Neural progenitor cell (in vitro differentiated cells): ENCODE results near the gene ZNF48. TPM values are rescaled to one million over a fixed set of nuclear protein-coding genes. Genes with fewer than 3 reads are reported as not detected.
A peak's percentile ranks its signal among the peaks of the same experiment; 100 is the strongest.

Experiments used
- DNase-seq: peaks from one replicate; pipeline ENCODE4 v3.0.0-alpha.2; 2016; ENCODE audit warnings: low spot score
- H2AFZ ChIP-seq: fragments of 200-600 bp; sonication (generic); replicated peaks from 2 replicates; pipeline ENCODE4 v1.6.1; 2016; ENCODE audit warnings: antibody characterized with exemption
- H3F3A ChIP-seq: fragments of 200-600 bp; sonication (generic); 2 replicates; pipeline ENCODE4 v1.6.1; 2016; ENCODE audit warnings: antibody characterized with exemption, low read depth
- H3K27ac ChIP-seq: fragments of 200-600 bp; sonication (generic); 2 replicates; pipeline ENCODE4 v1.5.1; 2016; ENCODE audit warnings: mild to moderate bottlenecking
- H3K27me3 ChIP-seq: fragments of 200-600 bp; sonication (generic); 2 replicates; pipeline ENCODE4 v1.6.1; 2016; ENCODE audit warnings: mild to moderate bottlenecking, moderate library complexity
- H3K36me3 ChIP-seq: fragments of 200-600 bp; sonication (generic); 2 replicates; pipeline ENCODE4 v1.5.1; 2016
- H3K4me1 ChIP-seq: fragments of 200-600 bp; sonication (generic); 2 replicates; pipeline ENCODE4 v1.6.1; 2016; ENCODE audit warnings: mixed run types
- H3K4me2 ChIP-seq: fragments of 200-600 bp; sonication (generic); 2 replicates; pipeline ENCODE4 v1.6.1; 2016
- H3K4me3 ChIP-seq: fragments of 200-600 bp; sonication (generic); 2 replicates; pipeline ENCODE4 v1.5.1; 2016
- H3K79me2 ChIP-seq: fragments of 200-600 bp; sonication (generic); 2 replicates; pipeline ENCODE4 v1.6.1; 2016; ENCODE audit warnings: low read depth
- H3K9ac ChIP-seq: fragments of 200-600 bp; sonication (generic); 2 replicates; pipeline ENCODE4 v1.6.1; 2016
- H3K9me3 ChIP-seq: fragments of 200-600 bp; sonication (generic); 2 replicates; pipeline ENCODE4 v1.5.1; 2016; ENCODE audit warnings: low read depth
- H4K20me1 ChIP-seq: fragments of 200-600 bp; sonication (generic); 2 replicates; pipeline ENCODE4 v1.6.1; 2016; ENCODE audit warnings: low read depth
- H3K27ac Mint-ChIP-seq: 3 replicates; pipeline ENCODE4 v1.8.0; 2021; ENCODE audit warnings: mixed read lengths
- H3K27me3 Mint-ChIP-seq: 2 replicates; pipeline ENCODE4 v1.8.0; 2022; ENCODE audit warnings: low read depth, mild to moderate bottlenecking, inconsistent platforms, moderate library complexity, mixed read lengths; ENCODE audit not compliant: insufficient read depth
- H3K36me3 Mint-ChIP-seq: 3 replicates; pipeline ENCODE4 v1.8.0; 2021; ENCODE audit warnings: mixed read lengths
- H3K4me1 Mint-ChIP-seq: 3 replicates; pipeline ENCODE4 v1.8.0; 2021; ENCODE audit warnings: mixed read lengths
- H3K4me3 Mint-ChIP-seq: 3 replicates; pipeline ENCODE4 v1.8.0; 2021; ENCODE audit warnings: mild to moderate bottlenecking, moderate library complexity, mixed read lengths
- H3K9me3 Mint-ChIP-seq: 3 replicates; pipeline ENCODE4 v1.8.0; 2020; ENCODE audit warnings: mixed read lengths
- EZH2 ChIP-seq: fragments of 200-600 bp; sonication (generic); IDR thresholded peaks from 2 replicates; pipeline ENCODE4 v1.6.1; 2017; ENCODE audit warnings: antibody characterized with exemption, mild to moderate bottlenecking, moderate library complexity
- EZH2phosphoT487 ChIP-seq: fragments of 200-600 bp; sonication (generic); IDR thresholded peaks from 2 replicates; pipeline ENCODE4 v1.6.1; 2017; ENCODE audit warnings: antibody characterized with exemption
- total RNA-seq: library from RNA; depleted of rRNA; stranded (reverse); fragments of >200 nt; gene quantifications from 2 replicates; pipeline ENCODE4 v1.2.3, GENCODE V29; 2015; ENCODE audit warnings: low replicate concordance
- TF ChIP-seq, protein P1 (sequence below): fragments of 200-600 bp; sonication (generic); IDR thresholded peaks from 2 replicates; pipeline ENCODE4 v1.5.1; 2017; ENCODE audit warnings: antibody characterized with exemption, mild to moderate bottlenecking

ZNF48 gene
- total RNA-seq, 1 donor from 2014 or later, result 39.3 TPM

DNA sequence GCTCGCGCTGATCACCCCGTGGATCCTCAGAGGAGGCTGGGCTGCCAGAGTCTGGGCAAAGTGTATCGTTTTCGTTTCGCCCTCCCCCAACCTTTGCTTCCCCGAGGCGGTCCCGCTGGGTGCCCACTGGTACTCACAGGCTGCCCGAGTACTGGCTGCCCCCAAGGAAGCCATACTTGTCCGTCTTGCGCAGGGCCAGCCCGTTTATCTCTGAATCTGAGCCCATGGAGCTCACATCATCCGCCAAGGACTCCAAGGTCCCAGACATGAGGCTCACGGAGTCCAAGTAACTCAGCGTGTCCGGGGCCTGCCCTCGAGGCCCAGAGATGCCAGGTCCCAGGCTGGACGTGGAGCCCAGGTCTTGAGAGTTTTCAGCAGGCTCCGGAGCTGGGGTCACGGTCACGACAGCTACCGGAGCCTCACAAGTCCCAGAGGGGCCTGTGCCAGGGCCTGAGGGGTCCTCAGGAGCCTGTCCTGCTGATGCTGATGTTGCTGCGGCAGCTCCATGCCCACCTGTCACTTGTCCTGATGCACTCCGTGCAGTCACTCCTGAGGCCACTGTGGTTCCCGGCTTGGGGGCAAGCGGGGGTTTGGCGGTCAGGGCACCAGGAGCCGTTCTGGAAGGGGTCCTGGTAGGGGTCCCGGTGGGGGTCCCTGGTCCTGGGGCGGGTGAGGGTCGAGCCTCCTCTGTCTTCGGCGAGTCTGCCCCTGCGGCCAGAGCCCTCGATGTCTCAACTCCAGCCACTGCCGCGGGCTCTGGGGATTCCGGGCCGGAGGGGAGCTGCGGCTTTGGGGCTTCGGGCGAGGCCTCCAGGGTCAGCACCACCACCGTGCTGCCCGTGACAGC is 25.9 kb upstream of the ZNF48 start:
- peak; percentile 73 for DNase-seq
- peaks cover 42% of the 10 kb centered on the region for H3K4me1 Mint-ChIP-seq

DNA sequence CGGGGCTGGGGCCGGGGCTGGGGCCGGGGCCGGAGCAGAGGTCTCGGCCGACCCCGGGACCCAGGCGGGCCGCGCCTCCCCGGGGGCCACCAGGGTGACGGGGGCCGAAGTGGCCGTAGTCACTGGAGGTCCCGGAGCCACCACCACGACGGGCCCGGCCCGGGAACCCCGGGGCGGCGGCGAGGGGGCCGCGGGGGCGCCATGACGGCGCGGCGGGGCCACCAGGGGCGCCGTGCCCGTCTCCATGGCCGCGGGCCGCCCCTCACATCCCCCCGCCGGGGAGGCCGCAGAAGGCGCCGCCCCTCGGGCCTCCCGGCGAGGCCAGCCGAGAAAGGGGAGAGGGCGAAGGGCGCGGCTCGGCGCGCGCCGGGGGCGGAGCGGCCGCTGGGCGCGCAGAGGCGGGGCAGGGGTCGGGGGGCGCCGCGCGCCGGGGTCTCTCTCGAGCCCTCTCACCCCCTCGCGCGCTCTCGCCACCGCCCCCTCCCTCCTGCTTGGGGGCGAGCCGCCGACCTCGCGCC is 25.2 kb upstream of the ZNF48 start:
- Histone ChIP-seq H3K9ac (peak overlapping the region; percentile 59), H3K4me1 (peaks cover 20% of the 10 kb centered on the region), H3K9me3 (no peaks in the 10 kb centered on the region), H3K4me3 (peak overlapping the region; percentile 95), H4K20me1 (peaks cover 28% of the 10 kb centered on the region), H3K27ac (no peak overlapping the region), H2AFZ (no peak overlapping the region), H3K79me2 (peaks cover 48% of the 10 kb centered on the region), H3F3A (peaks cover 19% of the 10 kb centered on the region), H3K27me3 (no peaks in the 10 kb centered on the region), H3K36me3 (no peaks in the 10 kb centered on the region), H3K4me2 (peak overlapping the region; percentile 91)
- Mint-ChIP-seq H3K27me3 (peaks cover 3% of the 10 kb centered on the region), H3K4me1 (peaks cover 42% of the 10 kb centered on the region), H3K36me3 (peaks cover 14% of the 10 kb centered on the region), H3K9me3 (no peaks in the 10 kb centered on the region), H3K27ac (no peak overlapping the region), H3K4me3 (peak overlapping the region; percentile 86)
- no peak for TF ChIP-seq EZH2phosphoT487
- no peak for TF ChIP-seq EZH2
- TF ChIP-seq, protein P1, sequence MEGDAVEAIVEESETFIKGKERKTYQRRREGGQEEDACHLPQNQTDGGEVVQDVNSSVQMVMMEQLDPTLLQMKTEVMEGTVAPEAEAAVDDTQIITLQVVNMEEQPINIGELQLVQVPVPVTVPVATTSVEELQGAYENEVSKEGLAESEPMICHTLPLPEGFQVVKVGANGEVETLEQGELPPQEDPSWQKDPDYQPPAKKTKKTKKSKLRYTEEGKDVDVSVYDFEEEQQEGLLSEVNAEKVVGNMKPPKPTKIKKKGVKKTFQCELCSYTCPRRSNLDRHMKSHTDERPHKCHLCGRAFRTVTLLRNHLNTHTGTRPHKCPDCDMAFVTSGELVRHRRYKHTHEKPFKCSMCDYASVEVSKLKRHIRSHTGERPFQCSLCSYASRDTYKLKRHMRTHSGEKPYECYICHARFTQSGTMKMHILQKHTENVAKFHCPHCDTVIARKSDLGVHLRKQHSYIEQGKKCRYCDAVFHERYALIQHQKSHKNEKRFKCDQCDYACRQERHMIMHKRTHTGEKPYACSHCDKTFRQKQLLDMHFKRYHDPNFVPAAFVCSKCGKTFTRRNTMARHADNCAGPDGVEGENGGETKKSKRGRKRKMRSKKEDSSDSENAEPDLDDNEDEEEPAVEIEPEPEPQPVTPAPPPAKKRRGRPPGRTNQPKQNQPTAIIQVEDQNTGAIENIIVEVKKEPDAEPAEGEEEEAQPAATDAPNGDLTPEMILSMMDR, result peak; percentile 32
- DNase-seq, result no peak

More for the DNA sequence above, 25.9 kb upstream of the ZNF48 start:
- peak overlapping the region; percentile 90 for H3K4me3 Mint-ChIP-seq
- H2AFZ ChIP-seq, result no peak overlapping the region
- H3K9me3 ChIP-seq, result no peaks in the 10 kb centered on the region
- no peaks in the 10 kb centered on the region for H3K9me3 Mint-ChIP-seq
- peak overlapping the region; percentile 95 for H3K4me3 ChIP-seq
- peaks cover 28% of the 10 kb centered on the region for H4K20me1 ChIP-seq
- H3K4me2 ChIP-seq, result peak overlapping the region; percentile 91
- peaks cover 17% of the 10 kb centered on the region for H3K4me1 ChIP-seq
- H3K27ac Mint-ChIP-seq, result no peak overlapping the region
- no peaks in the 10 kb centered on the region for H3K27me3 ChIP-seq
- H3K27ac ChIP-seq, result no peak overlapping the region
- peaks cover 19% of the 10 kb centered on the region for H3F3A ChIP-seq
- peak overlapping the region; percentile 59 for H3K9ac ChIP-seq
- H3K36me3 Mint-ChIP-seq, result peaks cover 14% of the 10 kb centered on the region
- TF ChIP-seq EZH2phosphoT487 (no peak), EZH2 (no peak)
- TF ChIP-seq, protein P1, result no peak
- no peaks in the 10 kb centered on the region for H3K36me3 ChIP-seq
- peaks cover 49% of the 10 kb centered on the region for H3K79me2 ChIP-seq
- H3K27me3 Mint-ChIP-seq, result peaks cover 3% of the 10 kb centered on the region

DNA sequence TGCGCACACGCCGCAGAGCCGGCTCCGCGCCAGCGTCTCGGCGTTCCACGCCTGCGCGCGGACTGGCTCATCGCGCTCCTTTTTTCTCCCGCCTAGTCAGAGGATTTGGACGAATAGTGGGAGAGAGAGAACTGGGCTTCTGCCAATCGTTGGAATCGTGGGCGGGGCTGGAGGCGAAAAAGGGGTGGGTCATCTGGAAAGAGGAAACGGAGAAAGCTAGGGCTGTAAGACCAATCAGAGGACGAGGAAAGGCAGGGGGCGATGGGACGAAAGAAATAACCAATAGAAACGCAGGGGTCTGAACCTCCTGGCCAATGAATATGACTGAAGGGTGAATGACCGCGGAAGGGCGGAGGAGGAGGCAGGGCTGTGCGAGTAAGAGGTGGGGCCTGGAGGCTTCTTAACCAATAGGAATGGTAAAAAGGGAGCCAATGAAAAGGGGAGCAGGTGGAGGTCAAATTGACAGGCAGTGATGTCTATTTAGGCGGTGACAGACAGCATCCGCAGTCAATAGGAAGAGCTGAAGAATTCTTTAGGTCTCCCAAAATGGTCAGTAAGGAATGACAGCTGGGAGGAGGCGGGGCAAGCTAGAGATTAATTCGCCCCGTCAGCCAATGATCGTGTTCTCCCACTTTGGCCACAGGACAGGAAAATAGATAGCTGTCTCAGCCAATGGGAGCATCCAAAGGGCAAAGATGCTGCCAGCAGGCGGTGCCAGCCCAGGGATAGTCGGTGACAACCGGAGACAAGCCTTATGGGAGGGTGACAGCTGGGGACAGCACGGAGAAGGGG is 24.6 kb upstream of the ZNF48 start, which contains the start of gene TBC1D10B:
TBC1D10B (minus strand) TSS at position 39 of the 792 bp plus-strand sequence. CDS start 311 bp downstream, outside the sequence.
- H3K4me1 ChIP-seq, result peaks cover 21% of the 10 kb centered on the region
- peak within 1 kb of the TSS; percentile 59 for H3K9ac ChIP-seq
- no peaks in the 10 kb centered on the region for H3K36me3 ChIP-seq
- H2AFZ ChIP-seq, result no peak within 1 kb of the TSS
- Mint-ChIP-seq H3K4me1 (peaks cover 46% of the 10 kb centered on the region), H3K27me3 (peaks cover 3% of the 10 kb centered on the region), H3K9me3 (no peaks in the 10 kb centered on the region), H3K4me3 (peak within 1 kb of the TSS; percentile 90), H3K36me3 (peaks cover 10% of the 10 kb centered on the region), H3K27ac (peak within 1 kb of the TSS; percentile 95)
- peak within 1 kb of the TSS; percentile 74 for H3K27ac ChIP-seq
- H3F3A ChIP-seq, result peaks cover 17% of the 10 kb centered on the region
- peaks cover 28% of the 10 kb centered on the region for H4K20me1 ChIP-seq
- peaks cover 42% of the 10 kb centered on the region for H3K79me2 ChIP-seq
- peak within 1 kb of the TSS; percentile 95 for H3K4me3 ChIP-seq
- H3K9me3 ChIP-seq, result no peaks in the 10 kb centered on the region
- no peaks in the 10 kb centered on the region for H3K27me3 ChIP-seq
- TF ChIP-seq EZH2, result no peak
- TF ChIP-seq, protein P1, result peak; percentile 23
- peak; percentile 100 for DNase-seq
- H3K4me2 ChIP-seq, result peak within 1 kb of the TSS; percentile 91
